BLaER1 (cell line): ENCODE data around the gene IRF4.
A peak's percentile ranks its signal among the peaks of the same experiment; 100 is the strongest.

Experiments
- H3K27ac ChIP-seq: shearing (Covaris generic); formaldehyde crosslinking; 2 replicates; pipeline ENCODE4 v1.8.1; 2022
- H3K27me3 ChIP-seq: shearing (Covaris generic); formaldehyde crosslinking; 2 replicates; pipeline ENCODE4 v1.8.1; 2022
- H3K36me3 ChIP-seq: shearing (Covaris generic); formaldehyde crosslinking; 2 replicates; pipeline ENCODE4 v1.8.1; 2022
- H3K4me1 ChIP-seq: shearing (Covaris generic); formaldehyde crosslinking; 2 replicates; pipeline ENCODE4 v1.8.1; 2022
- H3K4me2 ChIP-seq: shearing (Covaris generic); formaldehyde crosslinking; 2 replicates; pipeline ENCODE4 v1.8.1; 2022
- H3K4me3 ChIP-seq: shearing (Covaris generic); formaldehyde crosslinking; 2 replicates; pipeline ENCODE4 v1.8.1; 2022
- H3K9ac ChIP-seq: shearing (Covaris generic); formaldehyde crosslinking; 2 replicates; pipeline ENCODE4 v1.8.1; 2022
- H3K9me3 ChIP-seq: shearing (Covaris generic); formaldehyde crosslinking; 2 replicates; pipeline ENCODE4 v1.8.1; 2022
- H4K20me1 ChIP-seq: shearing (Covaris generic); formaldehyde crosslinking; 2 replicates; pipeline ENCODE4 v1.8.1; 2022
- Cebpa-rat ChIP-seq: shearing (Covaris generic); IDR thresholded peaks from 2 replicates; pipeline ENCODE4 v1.8.1; 2022

Gene IRF4

GRCh38 chr6:387293-387741, 4.2 kb upstream of the IRF4 start:
- no peak overlapping the region for H3K27ac ChIP-seq
- H3K4me3 ChIP-seq, result no peak overlapping the region
- peaks cover 47% of the 10 kb centered on the region for H3K4me1 ChIP-seq
- H4K20me1 ChIP-seq, result peaks cover 7% of the 10 kb centered on the region
- no peak for TF ChIP-seq Cebpa-rat
- H3K27me3 ChIP-seq, result no peaks in the 10 kb centered on the region
- H3K36me3 ChIP-seq, result no peaks in the 10 kb centered on the region
- no peak overlapping the region for H3K4me2 ChIP-seq
- H3K9ac ChIP-seq, result no peak overlapping the region
- no peaks in the 10 kb centered on the region for H3K9me3 ChIP-seq

GRCh38 chr6:388202-388903, 3.2 kb upstream of the IRF4 start:
- Histone ChIP-seq H3K9ac (no peak overlapping the region), H3K4me2 (no peak overlapping the region), H3K4me1 (peaks cover 47% of the 10 kb centered on the region), H3K4me3 (no peak overlapping the region), H3K9me3 (no peaks in the 10 kb centered on the region), H4K20me1 (peaks cover 18% of the 10 kb centered on the region), H3K36me3 (0 out of 2 replicates have a peak, but pooled peaks cover 2% of the 10 kb centered on the region), H3K27me3 (no peaks in the 10 kb centered on the region), H3K27ac (no peak overlapping the region)
- TF ChIP-seq Cebpa-rat, result peak; percentile 15; the same call in 1 of the 2 replicates

- no peak for TF ChIP-seq Cebpa-rat
- Histone ChIP-seq H3K9ac (no peak overlapping the region), H3K4me1 (peaks cover 45% of the 10 kb centered on the region), H4K20me1 (peaks cover 26% of the 10 kb centered on the region), H3K27me3 (no peaks in the 10 kb centered on the region), H3K4me3 (no peak overlapping the region), H3K4me2 (no peak overlapping the region), H3K27ac (no peak overlapping the region), H3K36me3 (0 out of 2 replicates have a peak, but pooled peaks cover 6% of the 10 kb centered on the region), H3K9me3 (no peaks in the 10 kb centered on the region)
These were observed 2.4 kb upstream of the IRF4 start for GRCh38 chr6:389143-389542.

GRCh38 chr6:389622-390021, 1.9 kb upstream of the IRF4 start:
- Histone ChIP-seq H3K27me3 (no peaks in the 10 kb centered on the region), H3K4me1 (peaks cover 45% of the 10 kb centered on the region), H3K9me3 (no peaks in the 10 kb centered on the region), H3K27ac (no peak overlapping the region), H3K9ac (no peak overlapping the region), H3K4me3 (no peak overlapping the region), H4K20me1 (peaks cover 30% of the 10 kb centered on the region), H3K36me3 (peaks cover 11% of the 10 kb centered on the region), H3K4me2 (peak overlapping the region; percentile 92)
- TF ChIP-seq Cebpa-rat, result no peak

GRCh38 chr6:390914-391558, 516 bp upstream of the IRF4 start:
- H3K27me3 ChIP-seq, result no peaks in the 10 kb centered on the region
- H3K36me3 ChIP-seq, result peaks cover 25% of the 10 kb centered on the region
- no peak for TF ChIP-seq Cebpa-rat
- H3K9ac ChIP-seq, result peak overlapping the region; percentile 64
- no peaks in the 10 kb centered on the region for H3K9me3 ChIP-seq
- H3K4me2 ChIP-seq, result peak overlapping the region; percentile 92
- 0 out of 2 replicates have a peak overlapping the region, but pooled peaks have one; percentile 28 for H3K27ac ChIP-seq
- peaks cover 45% of the 10 kb centered on the region for H3K4me1 ChIP-seq
- peaks cover 44% of the 10 kb centered on the region for H4K20me1 ChIP-seq
- peak overlapping the region; percentile 97 for H3K4me3 ChIP-seq

- TF ChIP-seq Cebpa-rat, result no peak
- Histone ChIP-seq H3K27me3 (no peaks in the 10 kb centered on the region), H3K4me2 (peak overlapping the region; percentile 92), H3K9ac (peak overlapping the region; percentile 97), H3K4me1 (peaks cover 58% of the 10 kb centered on the region), H3K36me3 (peaks cover 41% of the 10 kb centered on the region), H3K9me3 (no peaks in the 10 kb centered on the region), H3K27ac (peak overlapping the region; percentile 94), H3K4me3 (peak overlapping the region; percentile 97), H4K20me1 (peaks cover 61% of the 10 kb centered on the region)
These were observed 1.2 kb downstream of the IRF4 start for GRCh38 chr6:392441-393390.

- no peak for TF ChIP-seq Cebpa-rat
- peaks cover 50% of the 10 kb centered on the region for H3K36me3 ChIP-seq
- H3K4me1 ChIP-seq, result peaks cover 67% of the 10 kb centered on the region
- peak overlapping the region; percentile 92 for H3K4me2 ChIP-seq
- H3K4me3 ChIP-seq, result peak overlapping the region; percentile 97
- H3K9me3 ChIP-seq, result no peaks in the 10 kb centered on the region
- H3K9ac ChIP-seq, result peak overlapping the region; percentile 97
- peak overlapping the region; percentile 94 for H3K27ac ChIP-seq
- peaks cover 70% of the 10 kb centered on the region for H4K20me1 ChIP-seq
- H3K27me3 ChIP-seq, result no peaks in the 10 kb centered on the region
These were observed 2.1 kb downstream of the IRF4 start for GRCh38 chr6:393391-394221.

GRCh38 chr6:394641-395289, 3.2 kb downstream of the IRF4 start:
- Histone ChIP-seq H3K4me3 (peak overlapping the region; percentile 97), H3K36me3 (peaks cover 62% of the 10 kb centered on the region), H3K27me3 (no peaks in the 10 kb centered on the region), H3K4me2 (peak overlapping the region; percentile 92), H3K9ac (peak overlapping the region; percentile 97), H3K27ac (peak overlapping the region; percentile 94; the same call in 1 of the 2 replicates), H3K9me3 (no peaks in the 10 kb centered on the region), H3K4me1 (peaks cover 73% of the 10 kb centered on the region), H4K20me1 (peaks cover 81% of the 10 kb centered on the region)
- TF ChIP-seq Cebpa-rat, result no peak
